GM21786 (cell line): ENCODE measurements around the gene GPC5.
A peak's percentile ranks its signal among the peaks of the same experiment; 100 is the strongest.

Source experiments
- ATAC-seq: cut with Tn5 transposase; IDR thresholded peaks from one replicate; pipeline ENCODE4 v1.9.1; 2021; ENCODE audit not compliant: unreplicated experiment

The GPC5 gene

GRCh38 chr13:92802776-92803175 is 1404.4 kb downstream of the GPC5 start:
- no peak for ATAC-seq

- ATAC-seq = no peak
Observed at GRCh38 chr13:92804346-92804745, 1405.9 kb downstream of the GPC5 start.

DNA sequence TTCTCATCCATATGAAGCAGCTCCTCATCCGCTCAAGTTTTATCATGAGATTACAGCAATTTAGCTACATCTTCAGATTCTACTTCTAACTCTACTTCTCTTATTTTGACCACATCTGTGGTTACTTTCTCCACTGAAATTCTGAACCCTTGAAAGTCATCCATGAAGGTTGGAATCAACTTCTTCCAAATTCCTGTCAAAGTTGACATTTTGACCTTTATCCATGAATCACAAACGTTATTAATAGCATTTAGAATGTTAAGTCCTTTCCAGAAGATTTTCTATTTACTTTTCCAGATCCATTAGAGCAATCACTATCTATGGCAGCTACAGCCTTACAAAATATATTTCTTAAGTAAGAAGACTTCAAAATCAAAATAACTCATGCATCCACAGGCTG is 1406.5 kb downstream of the GPC5 start:
- no peak for ATAC-seq

GRCh38 chr13:92805766-92806165 is 1407.3 kb downstream of the GPC5 start:
- ATAC-seq = peak; percentile 10

DNA sequence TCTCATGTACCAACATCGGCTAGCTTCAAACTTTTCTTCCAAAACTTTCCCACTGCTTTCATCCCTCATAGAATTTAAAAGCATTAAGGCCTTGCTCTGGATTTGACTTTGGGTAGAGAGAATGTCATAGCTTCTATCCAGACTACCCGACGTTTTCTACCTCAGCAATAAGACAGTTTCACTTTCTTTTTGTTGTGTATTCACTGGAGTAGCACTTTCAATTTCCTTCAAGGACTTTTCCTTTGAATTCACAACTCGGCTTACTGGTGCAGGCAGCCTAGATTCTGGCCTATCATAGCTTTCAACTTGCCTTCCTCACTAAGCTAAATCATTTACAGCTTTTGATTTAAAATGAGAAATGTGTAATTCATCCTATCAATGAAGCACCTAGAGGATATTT is 1407.8 kb downstream of the GPC5 start:
- peak; percentile 67 for ATAC-seq

DNA sequence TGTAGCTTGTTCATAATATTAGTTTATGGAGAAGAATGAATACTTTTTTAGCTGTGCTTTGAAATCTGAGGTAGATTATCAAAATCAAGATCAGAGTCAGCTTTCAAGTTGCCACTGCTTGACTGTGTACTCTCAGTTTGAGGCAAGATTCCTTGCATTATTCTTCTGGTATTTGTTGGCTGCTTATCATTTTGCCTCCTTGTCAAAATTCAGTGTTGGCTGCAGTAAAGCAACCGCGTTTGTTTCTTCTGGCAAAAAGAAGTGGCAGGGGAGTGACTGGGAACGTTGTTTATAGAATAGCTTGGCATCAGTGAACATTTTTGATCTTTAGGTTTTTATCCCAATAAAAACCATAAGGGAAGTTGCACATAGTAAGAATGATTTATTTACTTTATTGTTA is 1408.9 kb downstream of the GPC5 start:
- no peak for ATAC-seq

GRCh38 chr13:92807966-92808365 is 1409.5 kb downstream of the GPC5 start:
- no peak for ATAC-seq

GRCh38 chr13:92821324-92821723 is 1422.9 kb downstream of the GPC5 start:
- ATAC-seq = no peak

DNA sequence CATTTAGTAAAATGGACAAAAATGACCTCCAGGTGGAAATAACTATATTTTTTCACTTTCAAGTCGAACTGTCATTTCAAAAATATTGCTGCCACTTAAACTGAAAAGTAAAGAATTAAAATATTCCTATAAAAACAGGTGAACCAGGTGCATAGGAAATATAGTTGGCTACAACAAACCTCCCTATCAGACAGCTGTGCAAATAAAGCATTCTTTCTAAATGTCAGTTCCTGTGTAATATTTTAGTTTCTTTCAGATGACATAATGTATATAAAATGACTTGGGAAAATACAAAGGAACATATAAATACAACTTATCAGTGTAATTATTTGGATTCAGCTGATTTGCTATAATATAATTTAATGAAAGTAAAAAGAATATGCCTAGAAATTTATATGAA is 1424.6 kb downstream of the GPC5 start:
- ATAC-seq = no peak

GRCh38 chr13:92825938-92826596 is 1427.6 kb downstream of the GPC5 start:
- ATAC-seq = no peak

- ATAC-seq = no peak
Observed at GRCh38 chr13:92827503-92827902, 1429.1 kb downstream of the GPC5 start.

DNA sequence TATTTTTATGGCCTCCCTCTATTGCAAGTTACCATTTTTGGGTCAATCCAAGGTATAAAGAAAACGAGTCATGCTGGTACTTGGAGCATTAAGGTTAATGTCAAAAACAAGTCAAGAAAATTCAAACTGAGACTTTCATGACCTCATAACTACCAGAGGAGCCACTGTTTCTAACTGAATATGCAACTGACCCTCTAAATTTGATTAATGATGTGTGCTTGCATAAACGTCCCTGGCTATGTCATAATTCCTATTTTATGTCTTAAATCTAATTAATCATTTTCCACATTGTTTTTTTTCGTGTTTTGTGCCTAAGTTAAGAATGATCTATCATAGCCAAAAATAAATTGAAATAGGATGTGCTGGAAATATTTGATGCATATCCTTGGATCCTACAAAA is 1431.5 kb downstream of the GPC5 start:
- ATAC-seq = no peak

DNA sequence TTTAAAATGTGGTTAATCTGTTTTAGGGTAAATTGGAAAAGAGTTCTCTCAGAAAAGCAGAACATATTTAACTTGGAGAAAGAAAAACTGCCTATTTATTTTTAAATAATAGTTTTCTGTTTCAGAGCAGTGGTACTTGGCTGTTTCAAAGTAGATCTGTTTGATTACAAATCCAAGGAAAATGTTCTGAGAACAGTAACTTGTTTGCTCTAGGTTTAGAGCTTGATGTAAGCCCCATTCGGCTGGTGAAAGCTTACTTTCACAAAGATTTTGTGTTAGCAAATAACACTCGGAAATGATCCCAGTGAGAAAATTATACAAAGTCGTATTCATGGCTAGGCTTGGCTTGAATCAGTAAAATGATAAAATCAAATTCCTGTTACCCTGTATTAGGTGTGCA is 1432.4 kb downstream of the GPC5 start:
- ATAC-seq = no peak

DNA sequence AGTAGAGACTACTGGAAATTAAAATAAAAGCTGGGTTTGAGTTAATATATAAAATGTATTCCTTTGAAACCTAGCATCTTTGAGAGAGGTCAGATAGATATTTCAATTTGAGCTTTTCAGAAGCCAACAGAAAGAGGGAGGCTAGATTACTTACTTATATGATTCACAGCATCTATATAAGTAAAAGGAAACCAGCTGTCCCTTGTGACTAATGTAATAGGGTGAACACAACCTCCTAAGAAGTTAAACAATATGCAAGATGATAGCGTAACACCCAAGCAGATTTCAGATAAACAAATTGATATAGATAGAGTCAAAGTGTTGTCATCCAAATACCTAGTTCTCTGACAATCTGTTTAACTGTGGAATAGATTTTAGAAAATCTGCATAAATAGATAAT is 1434.7 kb downstream of the GPC5 start:
- ATAC-seq = no peak

DNA sequence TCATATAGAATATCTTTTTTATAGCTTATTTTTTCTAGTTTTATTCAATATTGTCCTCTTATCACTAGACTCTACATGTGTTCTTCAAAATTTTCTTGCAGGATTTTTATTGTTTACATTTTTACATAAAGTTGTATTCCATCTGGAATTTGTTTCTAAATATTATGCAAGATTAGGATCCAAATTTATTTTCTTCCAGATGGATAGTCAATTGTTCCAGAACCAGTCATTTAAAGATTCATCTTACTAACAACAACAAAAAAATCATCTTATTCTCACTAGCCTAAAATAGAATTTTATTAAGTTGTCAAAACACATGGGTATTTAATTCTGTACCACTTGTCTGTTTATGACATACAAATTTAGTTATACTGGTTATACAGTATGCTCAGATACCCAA is 1437.8 kb downstream of the GPC5 start:
- no peak for ATAC-seq

- ATAC-seq = peak; percentile 80
Observed at GRCh38 chr13:92838786-92839185, 1440.4 kb downstream of the GPC5 start.

DNA sequence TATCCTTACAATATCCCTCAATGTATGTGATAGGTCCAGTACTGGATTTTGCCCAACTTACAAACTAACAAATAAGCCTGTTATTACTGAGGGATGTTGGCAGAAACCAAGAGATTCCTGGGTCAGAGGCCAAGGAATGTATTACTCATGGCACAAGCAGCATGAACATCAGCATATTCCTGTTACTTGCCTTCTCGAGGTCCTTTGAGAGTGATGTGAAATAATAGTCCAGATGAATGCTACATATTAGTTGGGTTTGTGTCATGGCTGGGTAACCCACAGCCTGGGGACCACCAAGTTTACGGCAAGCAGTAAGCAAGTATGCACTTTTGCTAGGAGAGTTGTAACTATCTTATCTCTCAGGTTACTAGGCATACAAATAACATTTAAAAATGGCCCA is 1443.7 kb downstream of the GPC5 start:
- no peak for ATAC-seq

GRCh38 chr13:92843549-92843948 is 1445.1 kb downstream of the GPC5 start:
- peak; percentile 76 for ATAC-seq

GRCh38 chr13:92849381-92849780 is 1451.0 kb downstream of the GPC5 start:
- ATAC-seq = no peak

- no peak for ATAC-seq
Observed at GRCh38 chr13:92864584-92865284, 1466.3 kb downstream of the GPC5 start.

DNA sequence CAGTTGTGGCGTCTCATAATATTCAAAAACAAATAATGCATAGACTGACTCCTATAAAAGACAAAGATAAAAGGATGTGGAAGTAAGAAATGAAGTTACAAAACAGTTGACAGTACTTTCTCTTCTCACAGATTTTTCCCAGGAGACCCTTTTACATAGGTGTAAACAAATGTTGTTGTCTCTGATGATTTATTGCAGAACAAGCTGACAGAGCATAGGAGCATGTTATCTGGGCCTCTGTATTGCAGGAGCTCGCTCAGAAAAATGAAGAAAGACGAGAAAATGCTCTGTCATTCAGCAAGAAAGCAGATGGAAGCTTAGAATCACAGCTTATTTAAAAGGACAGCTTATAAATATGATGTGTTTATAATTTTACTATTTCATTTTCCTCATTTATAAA is 1474.6 kb downstream of the GPC5 start:
- ATAC-seq = no peak

- no peak for ATAC-seq
Observed at GRCh38 chr13:92886535-92887077, 1488.2 kb downstream of the GPC5 start.

DNA sequence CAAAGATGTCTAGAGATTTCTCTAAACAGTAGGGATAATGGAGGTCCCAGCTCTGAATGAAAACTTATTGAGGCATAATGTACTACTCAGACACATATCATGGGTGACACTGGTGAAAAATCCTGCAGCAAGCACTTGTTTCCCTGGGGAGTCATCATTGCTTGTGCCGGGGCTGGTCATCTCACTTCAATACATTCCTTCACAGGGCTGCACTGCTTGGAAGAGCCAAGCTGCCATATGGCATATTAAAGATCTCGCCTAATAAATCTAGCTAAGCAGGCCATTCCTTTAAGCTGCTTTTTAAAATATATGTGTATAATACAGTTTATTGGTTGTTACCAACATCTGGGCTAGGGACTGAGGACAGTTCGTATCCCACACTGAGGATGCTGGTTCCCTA is 1496.0 kb downstream of the GPC5 start:
- no peak for ATAC-seq
